Middle frontal gyrus (tissue), 1 donor: ENCODE results near the gene EXOC1.
"Not testable (repeated sequence)": the region's sequence is repeated elsewhere in the genome, so short reads cannot be mapped to it uniquely, and the experiment has no call there.

Experiments used
- DNase-seq: peaks from one replicate; pipeline ENCODE4 v3.0.0-alpha.2; 2015; ENCODE audit warnings: low spot score; ENCODE audit errors: extremely low spot score

The EXOC1 gene

GRCh38 chr4:55853484-55854046, at the start of gene EXOC1:
EXOC1 (plus strand) TSS chr4:55853648; CDS start chr4:55858324, 4,676 bp downstream.
- DNase-seq = peak; percentile 92

GRCh38 chr4:55807556-55807955, 45.9 kb upstream of the EXOC1 start:
- no peak for DNase-seq

- DNase-seq = no peak
Observed at GRCh38 chr4:55808186-55808585, 45.3 kb upstream of the EXOC1 start.

GRCh38 chr4:55808632-55809031, 44.8 kb upstream of the EXOC1 start:
- no peak for DNase-seq

GRCh38 chr4:55817691-55818090, 35.8 kb upstream of the EXOC1 start:
- DNase-seq = no peak

- no peak for DNase-seq
Observed at GRCh38 chr4:55819634-55820033, 33.8 kb upstream of the EXOC1 start, which contains the start of gene EXOC1L. EXOC1L (plus strand) TSS chr4:55819790; CDS start chr4:55820027, 237 bp downstream.

- no peak for DNase-seq
Observed at GRCh38 chr4:55820279-55820678, 33.2 kb upstream of the EXOC1 start.

- DNase-seq = no peak
Observed at GRCh38 chr4:55822329-55822728, 31.1 kb upstream of the EXOC1 start.

GRCh38 chr4:55824865-55825264, 28.6 kb upstream of the EXOC1 start:
- no peak for DNase-seq

- DNase-seq = no peak
Observed at GRCh38 chr4:55826986-55827385, 26.5 kb upstream of the EXOC1 start.

GRCh38 chr4:55827582-55827981, 25.9 kb upstream of the EXOC1 start:
- DNase-seq = no peak

GRCh38 chr4:55830048-55830447, 23.4 kb upstream of the EXOC1 start:
- DNase-seq = no peak

- no peak for DNase-seq
Observed at GRCh38 chr4:55830716-55831115, 22.7 kb upstream of the EXOC1 start.

GRCh38 chr4:55834086-55834795, 19.2 kb upstream of the EXOC1 start:
- no peak for DNase-seq

GRCh38 chr4:55837903-55838302, 15.5 kb upstream of the EXOC1 start:
- no peak for DNase-seq

GRCh38 chr4:55838356-55838755, 15.1 kb upstream of the EXOC1 start:
- DNase-seq = no peak

GRCh38 chr4:55838952-55839351, 14.5 kb upstream of the EXOC1 start:
- no peak for DNase-seq

- DNase-seq = no peak
Observed at GRCh38 chr4:55840956-55841355, 12.5 kb upstream of the EXOC1 start.

- DNase-seq = not testable (repeated sequence)
Observed at GRCh38 chr4:55841373-55842239, 11.8 kb upstream of the EXOC1 start.

- DNase-seq = not testable (repeated sequence)
Observed at GRCh38 chr4:55842312-55842711, 11.1 kb upstream of the EXOC1 start.

GRCh38 chr4:55849724-55850123, 3.7 kb upstream of the EXOC1 start:
- no peak for DNase-seq

- DNase-seq = no peak
Observed at GRCh38 chr4:55851885-55852284, 1.6 kb upstream of the EXOC1 start.
